Endothelial cell of umbilical vein (primary cell): ENCODE results near the gene ORAI3.

Experiments used
- CTCF ChIP-seq, 2 donors: IDR thresholded peaks; 1 replicate in 1 of 2; 2 replicates in 1 of 2; pipeline ENCODE4 v1.5.1; 2011; ENCODE audit warnings: low read length in 2 of 2, mild to moderate bottlenecking in 2 of 2, moderate library complexity in 2 of 2, control low read depth in 1 of 2, inconsistent platforms in 1 of 2, low read depth in 1 of 2; ENCODE audit not compliant: insufficient read depth in 1 of 2; ENCODE audit errors: extremely low read depth in 1 of 2
- EZH2 ChIP-seq: IDR thresholded peaks from 2 replicates; pipeline ENCODE4 v1.6.1; 2012; ENCODE audit warnings: borderline replicate concordance, low read depth, mild to moderate bottlenecking, moderate library complexity, low read length, inconsistent platforms; ENCODE audit not compliant: severe bottlenecking

- TF ChIP-seq CTCF (IDR thresholded peaks at IDR 0.05; ENCODE audit: extremely low read depth in 1 of 2, insufficient read depth in 1 of 2, low read depth in 1 of 2, low read length in 2 of 2) (no peak), EZH2 (no peak)
Measured at GRCh38 chr16:30996985-30997724, 48.3 kb downstream of the ORAI3 start.
